SK-MEL-5 (cell line): ENCODE data around the gene IRF2. TPM values are rescaled to one million over a fixed set of nuclear protein-coding genes. Genes with fewer than 3 reads are reported as not detected.
"Not testable (repeated sequence)": the region's sequence is repeated elsewhere in the genome, so short reads cannot be mapped to it uniquely, and the experiment has no call there.

Experiments used
- DNase-seq: peaks from one replicate; pipeline ENCODE4 v3.0.0-alpha.2; 2016; ENCODE audit warnings: low read depth, low spot score
- in situ Hi-C: cut with HindIII; loops from 2 replicates; pipeline ENCODE4 v1.10.0; 2016; ENCODE audit warnings: low sequenced_read_pairs, high pct_unique_total_duplicates, low pct_unique_long_range_greater_than_20kb
- total RNA-seq: library from RNA; depleted of rRNA; stranded (reverse); fragments of >200 nt; shearing (Covaris generic); gene quantifications from 2 replicates; pipeline ENCODE4 v1.2.3, GENCODE V29; 2014

The IRF2 gene
- total RNA-seq, 1 experiment from 2014 or later, result 37.0 TPM

GRCh38 chr4:184349283-184350039 is 124.9 kb downstream of the IRF2 start:
- in situ Hi-C loops, result no loop called here
- DNase-seq, result no peak

- in situ Hi-C loops, result no loop called here
- no peak for DNase-seq
Observed at GRCh38 chr4:184348311-184349233, 125.8 kb downstream of the IRF2 start.

- in situ Hi-C loops, result no loop called here
- DNase-seq, result no peak
Observed at GRCh38 chr4:184347251-184348239, 126.8 kb downstream of the IRF2 start.

- DNase-seq, result no peak
- in situ Hi-C loops, result no loop called here
Observed at GRCh38 chr4:184346682-184347081, 127.7 kb downstream of the IRF2 start.

GRCh38 chr4:184346273-184346672 is 128.1 kb downstream of the IRF2 start:
- in situ Hi-C loops, DNase-seq: not testable (repeated sequence)

- in situ Hi-C loops, result no loop called here
- DNase-seq, result no peak
Observed at GRCh38 chr4:184345573-184345922, 128.8 kb downstream of the IRF2 start.

- in situ Hi-C loops, result no loop called here
- no peak for DNase-seq
Observed at GRCh38 chr4:184344899-184345572, 129.3 kb downstream of the IRF2 start.

GRCh38 chr4:184344435-184344834 is 129.9 kb downstream of the IRF2 start:
- in situ Hi-C loops, result no loop called here

GRCh38 chr4:184343502-184344177 is 130.7 kb downstream of the IRF2 start:
- DNase-seq, result peak; percentile 91
- in situ Hi-C loops, result no loop called here

More at GRCh38 chr4:184344435-184344834, 129.9 kb downstream of the IRF2 start:
- DNase-seq, result no peak

- DNase-seq, in situ Hi-C loops: not testable (repeated sequence)
Observed at GRCh38 chr4:184342857-184343237, 131.5 kb downstream of the IRF2 start.

GRCh38 chr4:184342167-184342856 is 132.0 kb downstream of the IRF2 start:
- in situ Hi-C loops, result no loop called here
- no peak for DNase-seq

GRCh38 chr4:184339398-184340193 is 134.8 kb downstream of the IRF2 start:
- DNase-seq, result peak; percentile 40

GRCh38 chr4:184337907-184338306 is 136.4 kb downstream of the IRF2 start:
- in situ Hi-C loops, result no loop called here
- DNase-seq, result no peak

More at GRCh38 chr4:184339398-184340193, 134.8 kb downstream of the IRF2 start:
- in situ Hi-C loops, result not testable (repeated sequence)
